Measurements from ENCODE around the gene USP36. TPM values are rescaled to one million over a fixed set of nuclear protein-coding genes. Genes with fewer than 3 reads are reported as not detected.

Gene USP36
- total and polyA plus RNA-seq, 7 donors: 6.7 to 49.3 (median 25.5) TPM

DNA sequence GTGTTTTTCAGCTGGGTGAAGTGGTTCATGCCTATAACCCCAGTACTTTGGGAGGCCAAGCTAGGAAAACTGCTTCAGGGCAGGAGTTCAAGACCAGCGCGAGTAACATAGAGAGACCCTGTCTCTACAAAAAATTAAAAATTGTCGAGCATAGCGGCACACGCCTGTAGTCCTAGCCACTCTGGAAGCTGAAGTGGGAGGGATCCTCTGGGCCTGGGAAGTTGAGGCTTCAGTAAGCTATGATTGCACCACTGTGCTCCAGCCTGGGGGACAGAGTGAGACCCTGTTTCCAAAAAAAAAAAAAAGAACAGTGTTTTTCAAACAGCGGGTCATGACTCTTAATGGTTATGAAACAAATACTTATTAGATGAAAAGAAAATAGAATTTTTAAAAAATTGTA lies 56.3 kb downstream of the USP36 start:
- Histone ChIP-seq H3K27ac (peak overlapping the region in 2 of 4 donors; percentile 91 to 93), H3K27me3 (no peaks in the 10 kb centered on the region), H3K9me3 (no peaks in the 10 kb centered on the region), H3K36me3 (no peaks in the 10 kb centered on the region), H3K4me3 (no peak overlapping the region), H3K4me1 (peaks cover 0 to 21% (median 18%) of the 10 kb centered on the region in 4 donors)
- intact Hi-C loops (cut with DNase I): loop anchor here (5.0 kb wide), 2 partner anchors 67 to 188 kb away; no protein-coding TSS in a partner anchor
- 92% methylated on average over 6 of the region's 6 CpGs for WGBS, 2 donors
- DNase-seq: peak; percentile 61
- TF ChIP-seq, protein P1, sequence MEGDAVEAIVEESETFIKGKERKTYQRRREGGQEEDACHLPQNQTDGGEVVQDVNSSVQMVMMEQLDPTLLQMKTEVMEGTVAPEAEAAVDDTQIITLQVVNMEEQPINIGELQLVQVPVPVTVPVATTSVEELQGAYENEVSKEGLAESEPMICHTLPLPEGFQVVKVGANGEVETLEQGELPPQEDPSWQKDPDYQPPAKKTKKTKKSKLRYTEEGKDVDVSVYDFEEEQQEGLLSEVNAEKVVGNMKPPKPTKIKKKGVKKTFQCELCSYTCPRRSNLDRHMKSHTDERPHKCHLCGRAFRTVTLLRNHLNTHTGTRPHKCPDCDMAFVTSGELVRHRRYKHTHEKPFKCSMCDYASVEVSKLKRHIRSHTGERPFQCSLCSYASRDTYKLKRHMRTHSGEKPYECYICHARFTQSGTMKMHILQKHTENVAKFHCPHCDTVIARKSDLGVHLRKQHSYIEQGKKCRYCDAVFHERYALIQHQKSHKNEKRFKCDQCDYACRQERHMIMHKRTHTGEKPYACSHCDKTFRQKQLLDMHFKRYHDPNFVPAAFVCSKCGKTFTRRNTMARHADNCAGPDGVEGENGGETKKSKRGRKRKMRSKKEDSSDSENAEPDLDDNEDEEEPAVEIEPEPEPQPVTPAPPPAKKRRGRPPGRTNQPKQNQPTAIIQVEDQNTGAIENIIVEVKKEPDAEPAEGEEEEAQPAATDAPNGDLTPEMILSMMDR (IDR thresholded peaks at IDR 0.05): no peak
- TF ChIP-seq EP300 (IDR thresholded peaks at IDR 0.05) (no peak), POLR2AphosphoS5 (IDR thresholded peaks at IDR 0.05) (no peak), POLR2A (IDR thresholded peaks at IDR 0.05) (no peak)

DNA sequence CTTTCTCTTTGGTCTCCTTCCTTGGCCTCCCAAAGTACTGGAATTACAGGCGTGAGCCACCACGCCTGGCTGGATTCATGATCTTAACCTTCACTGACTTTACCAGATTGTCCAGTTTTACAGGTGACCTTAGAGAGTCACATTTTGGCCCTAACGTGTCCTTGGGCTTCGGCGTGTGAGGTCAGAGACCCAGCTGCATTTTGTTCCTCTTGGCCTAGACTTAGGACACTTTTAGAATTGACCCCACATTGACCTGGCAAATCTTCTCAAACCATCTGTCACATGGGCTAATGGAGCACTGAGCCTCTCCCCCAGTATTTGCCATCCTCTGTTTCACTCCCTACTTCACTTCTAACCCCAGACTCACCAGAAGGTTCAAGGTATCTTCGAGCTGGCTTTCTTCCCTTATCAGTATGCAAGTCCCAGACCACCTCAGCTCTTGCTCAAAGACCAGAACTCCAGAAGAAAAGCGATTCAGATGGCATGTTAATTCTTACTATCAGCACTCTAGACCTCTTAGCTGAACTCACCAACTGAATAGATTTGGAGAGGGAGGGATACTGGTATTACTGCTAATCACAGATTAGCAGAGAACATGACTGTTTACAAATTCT lies 56.8 kb downstream of the USP36 start:
- peak overlapping the region in 3 of 4 donors; percentile 91 to 94 (median 93) for H3K27ac ChIP-seq
- TF ChIP-seq POLR2A (IDR thresholded peaks at IDR 0.05): no peak
- TF ChIP-seq EP300 (IDR thresholded peaks at IDR 0.05): no peak
- TF ChIP-seq, protein P1 (IDR thresholded peaks at IDR 0.05): no peak
- no peak for TF ChIP-seq POLR2AphosphoS5 (IDR thresholded peaks at IDR 0.05)
- no peaks in the 10 kb centered on the region for H3K27me3 ChIP-seq
- H3K4me3 ChIP-seq: no peak overlapping the region
- H3K9me3 ChIP-seq: no peaks in the 10 kb centered on the region
- DNase-seq: peak; percentile 61
- H3K4me1 ChIP-seq: peaks cover 0 to 19% (median 15%) of the 10 kb centered on the region in 4 donors
- no peaks in the 10 kb centered on the region for H3K36me3 ChIP-seq
- intact Hi-C loops (cut with DNase I): loop anchor here (5.0 kb wide), 2 partner anchors 67 to 188 kb away; no protein-coding TSS in a partner anchor
- WGBS, 2 donors: 81 to 87% methylated on average over 7 of the region's 7 CpGs

DNA sequence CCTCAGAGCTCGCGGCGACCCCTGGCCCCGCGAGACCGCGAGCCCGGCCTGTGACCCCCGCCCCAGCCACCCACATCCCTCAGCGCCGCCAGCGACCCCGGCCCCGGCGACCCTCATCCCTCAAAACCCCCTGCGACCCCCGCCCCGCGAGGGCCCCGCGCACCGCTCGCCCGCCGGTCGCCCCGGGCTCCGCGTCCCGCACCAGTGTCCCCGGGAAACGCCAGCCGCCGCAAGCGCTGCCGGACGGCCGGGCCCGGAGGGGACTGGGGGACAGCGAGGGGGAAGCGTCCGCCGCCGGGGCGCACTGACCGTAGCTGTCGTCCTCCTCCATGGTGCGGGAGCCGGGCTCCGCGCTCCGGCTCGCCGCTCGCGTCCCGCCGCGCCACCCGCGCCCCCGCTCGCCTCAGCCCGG lies 58.7 kb downstream of the USP36 start, which contains the start of gene CYTH1:
Gene CYTH1 (minus strand): TSS at position 381 of the 412 bp plus-strand sequence. CDS start 50 bp downstream, at position 331.
- Histone ChIP-seq H3K9me3 (no peaks in the 10 kb centered on the region), H3K4me1 (peaks cover 0 to 19% (median 15%) of the 10 kb centered on the region in 4 donors), H3K36me3 (no peaks in the 10 kb centered on the region), H3K4me3 (peak within 1 kb of the TSS; percentile 75 to 100 (median 89)), H3K27me3 (no peaks in the 10 kb centered on the region), H3K27ac (peak within 1 kb of the TSS; percentile 92 to 96 (median 94))
- DNase-seq: no peak
- 0 to 1% methylated on average over 64 of the region's 64 CpGs for WGBS, 2 donors
- TF ChIP-seq POLR2AphosphoS5 (IDR thresholded peaks at IDR 0.05): peak; percentile 19 to 62 (median 33)
- no peak for TF ChIP-seq POLR2A (IDR thresholded peaks at IDR 0.05)
- intact Hi-C loops (cut with DNase I): loop anchor here (1.0 to 5.0 kb wide), 3 partner anchors 58 to 190 kb away; partner anchors contain the start of gene USP36

DNA sequence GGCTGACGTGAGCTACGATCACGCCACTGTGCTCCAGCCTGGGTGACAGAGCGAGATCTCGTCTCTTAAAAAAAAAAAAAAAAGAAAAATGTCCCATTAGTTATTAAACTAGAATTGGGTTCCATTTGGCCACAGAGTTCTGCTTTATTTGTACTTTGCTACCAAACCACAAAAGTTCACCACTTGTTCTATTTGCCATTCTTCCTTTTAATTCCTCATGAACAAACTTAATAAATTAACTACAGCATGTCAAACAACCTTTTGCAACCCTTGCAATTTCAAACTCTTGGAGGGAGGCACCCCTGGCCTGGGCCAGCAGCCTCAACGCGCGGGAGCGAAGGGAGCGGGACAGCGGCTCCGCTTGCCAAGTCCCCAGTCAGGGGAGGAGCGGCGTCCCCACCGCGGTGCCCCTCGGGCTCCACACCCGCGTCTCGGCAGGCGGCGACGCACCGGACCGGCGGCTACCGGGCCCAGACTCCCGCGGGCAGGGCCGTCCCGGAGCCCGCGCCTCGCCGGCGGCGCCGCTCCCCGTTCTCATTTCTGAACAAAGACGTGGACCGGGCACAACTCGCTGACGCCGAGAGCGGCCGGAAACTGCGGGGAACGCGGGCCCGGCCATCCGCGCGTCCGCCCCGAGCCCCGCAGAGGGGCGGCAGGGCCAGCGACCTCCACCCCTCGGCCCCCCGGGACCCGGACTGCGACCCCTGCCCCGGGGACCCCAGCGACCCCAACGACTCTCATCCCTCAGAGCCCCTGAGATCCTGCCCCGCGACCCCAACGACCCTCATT lies 59.3 kb downstream of the USP36 start:
- DNase-seq: peak; percentile 76
- Histone ChIP-seq H3K27me3 (no peaks in the 10 kb centered on the region), H3K27ac (peak overlapping the region; percentile 90 to 96 (median 93)), H3K36me3 (no peaks in the 10 kb centered on the region), H3K4me1 (peaks cover 0 to 19% (median 15%) of the 10 kb centered on the region in 4 donors), H3K9me3 (no peaks in the 10 kb centered on the region), H3K4me3 (peak overlapping the region; percentile 71 to 100 (median 88))
- intact Hi-C loops (cut with DNase I): loop anchor here (1.0 to 5.0 kb wide), 3 partner anchors 59 to 191 kb away; partner anchors contain the start of gene USP36
- 4% methylated on average over 68 of the region's 68 CpGs for WGBS, 2 donors
- TF ChIP-seq POLR2AphosphoS5 (IDR thresholded peaks at IDR 0.05) (peak in 1 of 4 donors; percentile 26), EP300 (IDR thresholded peaks at IDR 0.05) (no peak)

DNA sequence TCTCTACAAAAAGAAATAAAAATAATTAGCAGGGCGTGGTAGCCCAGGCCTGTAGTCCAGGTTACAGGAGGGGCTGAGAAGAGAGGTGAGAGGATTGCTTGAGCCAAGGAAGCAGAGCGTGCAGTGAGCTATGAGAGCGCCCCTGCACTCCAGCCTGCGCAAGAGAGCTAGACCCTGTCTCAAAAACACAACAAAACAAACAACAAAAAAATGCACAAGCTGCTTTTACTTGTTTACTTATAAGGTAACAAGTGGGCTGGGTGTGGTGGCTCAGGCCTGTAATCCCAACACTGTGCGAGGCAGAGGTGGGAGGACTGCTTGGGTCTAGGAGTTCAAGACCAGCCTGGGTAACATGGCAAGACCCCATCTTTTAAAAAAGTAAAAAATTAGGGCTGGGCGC lies 60.3 kb downstream of the USP36 start:
- H3K4me3 ChIP-seq: peak overlapping the region in 2 of 4 donors; percentile 100
- peaks cover 0 to 20% (median 15%) of the 10 kb centered on the region in 4 donors for H3K4me1 ChIP-seq
- no peak for TF ChIP-seq POLR2A (IDR thresholded peaks at IDR 0.05)
- TF ChIP-seq POLR2AphosphoS5 (IDR thresholded peaks at IDR 0.05): no peak
- TF ChIP-seq, protein P1 (IDR thresholded peaks at IDR 0.05): no peak
- TF ChIP-seq EP300 (IDR thresholded peaks at IDR 0.05): no peak
- no peaks in the 10 kb centered on the region for H3K9me3 ChIP-seq
- DNase-seq: peak; percentile 54
- H3K27me3 ChIP-seq: no peaks in the 10 kb centered on the region
- peak overlapping the region; percentile 90 to 96 (median 93) for H3K27ac ChIP-seq
- WGBS, 2 donors: 51 to 53% methylated on average over 6 of the region's 6 CpGs
- no peaks in the 10 kb centered on the region for H3K36me3 ChIP-seq
- intact Hi-C loops (cut with DNase I): loop anchor here (5.0 kb wide), 2 partner anchors 63 to 192 kb away; no protein-coding TSS in a partner anchor
